ENCODE results near the gene SOX11. TPM values are rescaled to one million over a fixed set of nuclear protein-coding genes. Genes with fewer than 3 reads are reported as not detected.
"Not testable (repeated sequence)": the region's sequence is repeated elsewhere in the genome, so short reads cannot be mapped to it uniquely, and the experiment has no call there.

SOX11 gene
- not detected in 2 replicates for total RNA-seq (2022)
- not detected for Bru-seq, nascent RNA
- BruChase-seq, experiment 1, labeled RNA remaining after a 6-hour chase: not detected
- BruChase-seq, experiment 2, labeled RNA remaining after a 2-hour chase: not detected
- long read RNA-seq: 0 reads

DNA sequence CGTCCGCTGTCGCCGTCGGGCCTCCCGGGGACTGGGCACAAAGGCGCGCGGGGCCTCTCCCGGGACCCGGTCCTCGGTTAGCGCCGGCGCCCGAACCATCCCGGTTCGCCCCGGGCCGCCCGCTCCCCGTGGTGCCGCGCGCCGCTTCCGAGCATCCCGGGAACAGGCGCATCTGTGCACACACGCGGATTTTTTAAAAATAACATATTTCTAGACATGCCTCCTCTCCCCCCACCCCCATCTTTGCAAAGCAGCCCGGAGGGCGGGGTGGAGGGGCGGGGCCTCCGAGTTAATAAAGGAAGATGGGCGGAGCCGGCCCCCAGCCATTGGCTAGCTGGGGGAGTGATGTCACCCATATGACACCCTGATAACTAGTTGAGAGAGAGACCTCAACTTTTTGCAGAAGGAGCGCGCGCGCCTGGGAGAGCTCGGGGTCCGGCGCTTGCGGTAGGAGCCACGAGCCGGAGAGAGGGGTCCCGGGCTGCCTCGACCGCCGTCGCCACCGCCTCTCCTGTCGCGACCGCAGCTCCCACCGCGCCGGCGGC lies at the start of gene SOX11:
Gene SOX11, plus strand, starts transcription at position 400 of the 545 bp plus-strand sequence. CDS start 338 bp downstream, outside the sequence.
- H3K4me1 Mint-ChIP-seq (ENCODE audit: low read depth, unreplicated experiment): no peaks in the 10 kb centered on the region
- no TSS peak for BruUV-seq (replicated peaks)
- no peaks in the 10 kb centered on the region for H3K27me3 Mint-ChIP-seq (ENCODE audit: unreplicated experiment)
- H3K9me3 Mint-ChIP-seq (ENCODE audit: low read depth, unreplicated experiment): peaks cover 15% of the 10 kb centered on the region
- no peak within 1 kb of the TSS for H3K27ac Mint-ChIP-seq (ENCODE audit: unreplicated experiment)
- CTCF ChIA-PET: no interaction called here
- intact Hi-C loops (cut with micrococcal nuclease; ENCODE audit: unreplicated experiment): no loop called here
- H3K36me3 Mint-ChIP-seq (ENCODE audit: insufficient read depth, unreplicated experiment): peaks cover 10% of the 10 kb centered on the region
- no peak for DNase-seq
- no peak within 1 kb of the TSS for H3K4me3 Mint-ChIP-seq (ENCODE audit: low read depth, unreplicated experiment)
- TF ChIP-seq, protein P1, sequence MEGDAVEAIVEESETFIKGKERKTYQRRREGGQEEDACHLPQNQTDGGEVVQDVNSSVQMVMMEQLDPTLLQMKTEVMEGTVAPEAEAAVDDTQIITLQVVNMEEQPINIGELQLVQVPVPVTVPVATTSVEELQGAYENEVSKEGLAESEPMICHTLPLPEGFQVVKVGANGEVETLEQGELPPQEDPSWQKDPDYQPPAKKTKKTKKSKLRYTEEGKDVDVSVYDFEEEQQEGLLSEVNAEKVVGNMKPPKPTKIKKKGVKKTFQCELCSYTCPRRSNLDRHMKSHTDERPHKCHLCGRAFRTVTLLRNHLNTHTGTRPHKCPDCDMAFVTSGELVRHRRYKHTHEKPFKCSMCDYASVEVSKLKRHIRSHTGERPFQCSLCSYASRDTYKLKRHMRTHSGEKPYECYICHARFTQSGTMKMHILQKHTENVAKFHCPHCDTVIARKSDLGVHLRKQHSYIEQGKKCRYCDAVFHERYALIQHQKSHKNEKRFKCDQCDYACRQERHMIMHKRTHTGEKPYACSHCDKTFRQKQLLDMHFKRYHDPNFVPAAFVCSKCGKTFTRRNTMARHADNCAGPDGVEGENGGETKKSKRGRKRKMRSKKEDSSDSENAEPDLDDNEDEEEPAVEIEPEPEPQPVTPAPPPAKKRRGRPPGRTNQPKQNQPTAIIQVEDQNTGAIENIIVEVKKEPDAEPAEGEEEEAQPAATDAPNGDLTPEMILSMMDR (IDR thresholded peaks at IDR 0.05; ENCODE audit: unreplicated experiment): no peak

DNA sequence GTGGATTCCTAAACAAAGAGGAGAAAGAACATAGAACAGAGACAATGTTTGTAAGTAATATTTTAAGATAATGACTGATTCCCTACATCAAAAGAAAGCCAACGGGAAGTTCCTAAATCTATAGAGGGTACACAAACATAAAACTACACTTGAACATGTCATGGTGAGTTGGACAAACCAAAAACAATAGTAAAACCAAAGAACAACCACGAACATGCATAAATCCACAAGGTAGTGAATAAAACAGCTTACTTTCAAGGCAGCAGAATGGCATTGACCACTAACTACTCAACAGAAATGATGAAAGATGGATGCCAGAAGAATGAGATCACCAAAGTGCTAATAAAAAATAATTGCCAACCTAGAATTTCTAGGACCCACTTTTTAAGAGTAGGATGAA lies 39.5 kb upstream of the SOX11 start:
- H3K4me1 Mint-ChIP-seq (ENCODE audit: low read depth, unreplicated experiment); H3K27me3 Mint-ChIP-seq (ENCODE audit: unreplicated experiment); H3K4me3 Mint-ChIP-seq (ENCODE audit: low read depth, unreplicated experiment); H3K36me3 Mint-ChIP-seq (ENCODE audit: insufficient read depth, unreplicated experiment); BruUV-seq (replicated peaks); intact Hi-C loops (cut with micrococcal nuclease; ENCODE audit: unreplicated experiment); DNase-seq; CTCF ChIA-PET; H3K27ac Mint-ChIP-seq (ENCODE audit: unreplicated experiment): not testable (repeated sequence)
- H3K9me3 Mint-ChIP-seq (ENCODE audit: low read depth, unreplicated experiment): peaks cover 11% of the 10 kb centered on the region

DNA sequence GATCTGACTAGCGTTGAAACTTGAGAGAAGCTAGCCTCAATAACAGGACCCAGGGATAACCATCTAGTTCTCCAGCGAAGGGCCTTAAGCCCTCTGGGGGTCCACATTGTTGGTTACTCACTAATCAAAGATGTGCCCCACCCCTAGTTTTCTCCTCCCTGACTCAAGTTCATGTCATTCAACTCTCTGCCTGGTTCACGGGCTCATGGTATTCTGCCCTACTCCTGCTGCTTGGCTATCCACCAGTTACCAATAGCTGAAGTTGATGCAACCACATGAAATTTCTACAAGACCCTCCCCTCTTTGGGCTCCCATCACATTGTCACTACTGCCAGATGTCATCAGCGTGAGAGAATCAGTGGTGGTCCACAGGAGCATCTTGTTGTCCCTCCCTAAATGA lies 38.4 kb upstream of the SOX11 start:
- H3K4me1 Mint-ChIP-seq (ENCODE audit: low read depth, unreplicated experiment); H3K27ac Mint-ChIP-seq (ENCODE audit: unreplicated experiment); H3K27me3 Mint-ChIP-seq (ENCODE audit: unreplicated experiment); H3K36me3 Mint-ChIP-seq (ENCODE audit: insufficient read depth, unreplicated experiment); CTCF ChIA-PET; H3K4me3 Mint-ChIP-seq (ENCODE audit: low read depth, unreplicated experiment); BruUV-seq (replicated peaks); intact Hi-C loops (cut with micrococcal nuclease; ENCODE audit: unreplicated experiment); DNase-seq: not testable (repeated sequence)
- H3K9me3 Mint-ChIP-seq (ENCODE audit: low read depth, unreplicated experiment): peaks cover 11% of the 10 kb centered on the region

DNA sequence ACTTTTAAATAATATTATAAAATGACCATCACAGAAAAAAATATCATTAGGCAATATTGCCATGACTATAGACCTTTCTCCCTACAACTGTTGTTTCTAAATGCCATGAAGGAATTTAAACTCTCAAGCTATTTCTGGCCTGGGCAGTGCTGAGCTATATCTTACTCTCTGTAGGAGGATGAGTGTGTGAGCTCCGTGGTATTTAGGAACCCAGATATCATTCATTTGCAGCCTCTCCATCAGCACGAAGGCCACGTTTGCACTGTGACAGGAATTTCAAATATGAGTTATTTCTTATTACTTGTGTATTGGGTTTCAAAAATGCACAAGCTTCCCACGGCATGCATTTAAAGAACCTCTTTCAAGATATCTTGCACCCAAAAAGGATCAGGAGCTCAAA lies 35.0 kb upstream of the SOX11 start:
- no peaks in the 10 kb centered on the region for H3K27me3 Mint-ChIP-seq (ENCODE audit: unreplicated experiment)
- intact Hi-C loops (cut with micrococcal nuclease; ENCODE audit: unreplicated experiment): no loop called here
- no peaks in the 10 kb centered on the region for H3K4me1 Mint-ChIP-seq (ENCODE audit: low read depth, unreplicated experiment)
- no peak overlapping the region for H3K27ac Mint-ChIP-seq (ENCODE audit: unreplicated experiment)
- H3K4me3 Mint-ChIP-seq (ENCODE audit: low read depth, unreplicated experiment): no peak overlapping the region
- H3K36me3 Mint-ChIP-seq (ENCODE audit: insufficient read depth, unreplicated experiment): no peaks in the 10 kb centered on the region
- peaks cover 9% of the 10 kb centered on the region for H3K9me3 Mint-ChIP-seq (ENCODE audit: low read depth, unreplicated experiment)
- TF ChIP-seq, protein P1 (IDR thresholded peaks at IDR 0.05; ENCODE audit: unreplicated experiment): no peak
- CTCF ChIA-PET: no interaction called here
- DNase-seq: no peak
- no TSS peak for BruUV-seq (replicated peaks)

DNA sequence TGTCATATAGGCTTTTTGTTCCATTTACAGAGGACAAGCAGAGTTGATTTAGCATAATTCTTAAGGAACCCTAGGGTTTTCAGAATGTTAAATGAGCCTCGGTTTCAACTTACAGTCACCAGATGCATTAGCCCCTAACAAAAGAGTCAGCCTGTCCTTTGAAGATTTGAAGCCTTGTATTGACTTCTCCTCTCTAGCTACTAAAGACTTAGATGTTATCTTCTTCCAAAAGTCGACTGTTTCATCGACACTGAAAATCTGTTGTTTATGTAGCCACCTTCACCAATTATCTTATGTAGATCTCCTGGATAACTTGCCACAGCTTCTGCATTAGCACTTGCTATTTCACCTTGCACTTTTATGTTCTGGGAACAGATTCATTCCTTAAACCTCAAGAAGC lies 31.6 kb upstream of the SOX11 start:
- intact Hi-C loops (cut with micrococcal nuclease; ENCODE audit: unreplicated experiment): no loop called here
- Mint-ChIP-seq H3K27ac (ENCODE audit: unreplicated experiment) (no peak overlapping the region), H3K9me3 (ENCODE audit: low read depth, unreplicated experiment) (peaks cover 7% of the 10 kb centered on the region), H3K4me1 (ENCODE audit: low read depth, unreplicated experiment) (no peaks in the 10 kb centered on the region), H3K36me3 (ENCODE audit: insufficient read depth, unreplicated experiment) (no peaks in the 10 kb centered on the region), H3K27me3 (ENCODE audit: unreplicated experiment) (no peaks in the 10 kb centered on the region), H3K4me3 (ENCODE audit: low read depth, unreplicated experiment) (no peak overlapping the region)
- BruUV-seq (replicated peaks): no TSS peak
- no peak for DNase-seq
- CTCF ChIA-PET: no interaction called here
- TF ChIP-seq, protein P1 (IDR thresholded peaks at IDR 0.05; ENCODE audit: unreplicated experiment): no peak
